ENCODE results near the gene SERTAD2. TPM values are rescaled to one million over a fixed set of nuclear protein-coding genes. Genes with fewer than 3 reads are reported as not detected.
A peak's percentile ranks its signal among the peaks of the same experiment; 100 is the strongest.

Gene SERTAD2
- total RNA-seq, 1 experiment from 2014 or later: 17.3 TPM

DNA sequence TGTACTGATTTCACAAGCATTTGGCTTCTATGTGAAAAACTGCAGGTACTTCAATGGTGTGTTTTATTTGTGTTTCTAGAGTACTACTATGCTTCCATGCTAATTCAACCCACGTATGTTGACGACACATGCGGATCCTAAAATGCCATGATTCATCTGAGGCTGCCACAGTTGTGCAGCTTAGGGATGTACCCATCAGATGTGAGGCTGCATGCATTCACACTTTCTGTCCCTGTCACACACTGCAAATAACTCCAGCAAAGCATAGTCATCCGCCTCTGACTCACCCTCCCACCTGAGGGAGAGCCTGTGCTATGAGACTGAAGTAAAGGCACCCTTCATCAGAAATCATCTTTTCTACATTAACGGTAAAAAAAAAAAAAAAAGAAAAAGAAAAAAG, 22.1 kb upstream of the SERTAD2 start:
- peak; percentile 72 for DNase-seq (ENCODE audit: low read depth)

DNA sequence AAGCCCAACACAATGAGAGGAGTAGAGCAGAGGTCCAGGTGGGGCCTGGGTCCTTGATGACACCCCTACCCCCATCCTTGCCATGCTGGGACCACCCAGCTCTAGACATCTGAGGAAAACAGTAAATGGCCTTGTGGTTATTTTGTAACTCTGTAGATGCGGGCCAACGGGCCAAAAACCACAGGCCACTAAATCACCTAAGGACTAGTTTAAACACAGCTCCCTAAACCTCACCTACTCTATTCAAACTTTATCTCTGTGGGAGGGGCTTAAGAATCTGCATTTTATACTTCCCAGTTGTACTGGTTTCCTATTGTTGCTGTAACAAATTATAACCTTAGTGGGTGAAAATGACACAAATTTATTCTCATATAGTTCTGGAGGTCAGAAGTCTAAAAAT, 19.0 kb upstream of the SERTAD2 start:
- no peak for DNase-seq (ENCODE audit: low read depth)

DNA sequence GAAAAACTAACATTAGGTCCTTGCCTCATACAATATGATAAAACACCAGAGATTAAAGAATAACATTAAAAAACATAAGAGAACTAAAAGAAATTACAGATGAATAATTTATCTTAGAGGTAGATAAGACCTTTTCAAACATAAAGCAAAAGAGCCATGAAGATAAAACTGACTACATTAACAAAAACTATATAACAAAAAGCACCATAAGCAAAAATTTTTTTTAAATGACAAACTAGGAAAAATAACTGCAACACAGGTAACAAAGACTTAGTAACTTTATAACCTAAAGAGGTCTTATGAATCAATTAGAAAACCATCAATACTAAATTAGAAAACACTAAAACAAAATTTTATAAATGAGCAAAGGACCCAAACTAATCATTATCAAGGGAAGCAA, 16.3 kb upstream of the SERTAD2 start:
- no peak for DNase-seq (ENCODE audit: low read depth)

DNA sequence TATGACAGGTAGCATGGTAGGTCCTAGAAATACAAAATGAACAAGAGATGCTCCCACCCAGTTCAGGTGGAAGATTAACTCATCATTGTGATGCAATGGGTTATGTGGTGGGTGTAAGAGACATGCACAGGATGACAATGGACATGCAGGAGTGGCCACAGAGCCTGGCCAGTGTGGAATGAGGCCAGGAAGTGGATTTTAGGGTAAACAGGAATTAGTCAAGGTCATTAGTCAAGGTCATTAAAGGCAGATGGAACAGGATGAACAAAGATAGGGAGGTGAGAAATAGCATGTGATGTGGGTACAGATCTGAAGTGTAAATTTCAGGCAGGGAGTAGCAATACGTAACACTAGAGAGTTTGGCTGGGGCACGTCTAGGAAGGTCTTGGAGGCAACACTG, 15.6 kb upstream of the SERTAD2 start:
- no peak for DNase-seq (ENCODE audit: low read depth)

DNA sequence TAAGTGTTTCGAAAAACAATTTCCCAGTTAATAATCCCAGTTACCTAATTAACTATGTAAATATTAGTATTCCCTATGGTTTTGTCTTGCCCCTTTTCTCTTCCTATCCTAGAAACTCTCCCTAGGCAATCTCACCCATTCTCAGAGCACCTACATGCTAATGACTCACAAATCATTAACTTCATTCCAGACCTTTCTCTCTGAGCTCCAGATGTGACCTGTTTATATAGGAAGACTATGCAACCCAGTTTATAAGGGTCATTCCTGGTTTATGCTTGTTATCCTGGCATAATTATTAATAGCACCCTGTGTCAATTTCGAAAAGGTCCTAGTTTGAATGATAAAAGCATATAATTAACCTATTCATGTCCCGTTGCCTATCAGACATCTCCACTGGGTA, 14.8 kb upstream of the SERTAD2 start:
- DNase-seq (ENCODE audit: low read depth): no peak

DNA sequence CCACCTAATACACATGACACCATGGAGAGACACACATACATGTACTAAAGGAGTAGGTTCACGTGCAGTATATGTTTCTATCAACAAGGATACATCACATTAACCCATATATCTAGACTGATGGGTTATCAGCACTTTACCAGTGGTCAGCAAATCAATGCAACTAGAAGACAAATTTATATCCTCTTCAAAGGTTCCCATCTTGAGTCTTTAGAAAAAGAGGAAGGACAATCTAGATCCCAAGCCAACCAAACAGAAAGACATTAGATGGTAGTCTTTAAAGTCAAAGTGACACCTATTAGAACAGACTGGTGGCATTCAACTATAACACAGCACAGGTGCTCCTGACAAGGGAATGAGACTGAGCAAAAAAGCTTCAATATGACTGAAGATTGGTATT, 13.8 kb upstream of the SERTAD2 start:
- DNase-seq (ENCODE audit: low read depth): no peak

DNA sequence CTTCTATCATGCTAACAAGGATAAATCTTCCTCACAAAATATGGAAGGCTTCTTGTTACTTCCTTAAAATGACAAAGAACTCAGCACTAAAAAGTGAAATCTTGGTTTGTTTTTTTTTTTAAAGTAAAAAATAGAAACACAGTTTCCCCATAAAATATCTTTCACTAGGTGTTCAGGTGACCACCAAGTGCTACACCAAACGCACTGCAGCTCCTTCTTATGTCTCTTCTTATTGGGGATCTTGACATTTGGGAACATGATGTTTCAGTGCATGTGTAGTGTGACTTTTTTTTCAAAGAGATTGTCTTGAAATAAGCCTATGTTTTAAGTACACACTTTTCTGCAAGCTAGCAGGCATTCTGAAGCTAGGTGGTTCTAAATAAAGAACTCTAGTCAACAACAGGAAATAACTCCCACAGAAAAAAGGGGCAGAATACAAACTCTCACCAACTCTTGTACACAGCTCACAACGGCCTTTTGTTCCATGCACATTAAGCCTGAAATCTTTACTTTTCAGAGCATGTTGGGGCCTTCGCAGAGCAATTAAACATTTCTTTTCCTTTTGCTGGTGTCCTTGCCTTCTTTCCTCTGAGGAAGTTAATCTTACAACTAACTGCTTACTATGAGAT, 13.2 kb upstream of the SERTAD2 start:
- DNase-seq (ENCODE audit: low read depth): no peak

DNA sequence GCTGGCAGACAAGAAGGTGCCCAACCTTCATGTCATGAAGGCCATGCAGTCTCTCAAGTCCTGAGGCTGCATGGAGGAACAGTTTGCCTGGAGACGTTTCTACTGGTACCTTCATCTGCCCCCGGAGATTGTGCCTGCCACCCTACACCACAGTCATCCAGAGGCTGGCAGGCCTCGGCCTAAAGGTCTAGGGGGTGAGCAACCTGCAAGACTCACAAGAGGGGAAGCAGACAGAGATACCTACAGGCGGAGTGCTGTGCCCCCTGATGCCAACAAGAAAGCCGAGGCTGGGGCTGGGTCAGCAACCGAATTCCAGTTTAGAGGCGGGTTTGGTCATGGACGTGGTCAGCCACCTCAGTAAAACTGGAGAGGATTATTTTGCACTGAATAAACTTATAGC, 12.0 kb upstream of the SERTAD2 start:
- no peak for DNase-seq (ENCODE audit: low read depth)

DNA sequence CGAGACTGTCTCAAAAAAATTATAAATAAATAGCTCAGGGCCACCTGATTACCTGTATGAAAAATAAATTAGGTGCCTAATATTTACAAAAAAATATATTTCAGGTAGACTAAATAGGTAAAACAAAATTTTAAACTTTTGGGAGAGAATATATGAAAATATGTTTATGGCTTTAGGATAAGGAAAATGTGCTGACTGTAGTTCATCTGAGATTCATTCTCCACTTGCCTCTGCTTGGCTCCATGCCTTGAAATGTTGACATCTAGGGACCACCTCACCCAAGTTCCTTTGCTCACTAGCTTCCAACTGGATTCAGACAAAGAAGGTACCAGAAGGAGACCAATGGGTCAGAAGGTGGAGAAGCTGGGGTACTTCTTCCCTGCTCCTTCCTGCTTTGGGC, 9.7 kb upstream of the SERTAD2 start:
- no peak for DNase-seq (ENCODE audit: low read depth)

DNA sequence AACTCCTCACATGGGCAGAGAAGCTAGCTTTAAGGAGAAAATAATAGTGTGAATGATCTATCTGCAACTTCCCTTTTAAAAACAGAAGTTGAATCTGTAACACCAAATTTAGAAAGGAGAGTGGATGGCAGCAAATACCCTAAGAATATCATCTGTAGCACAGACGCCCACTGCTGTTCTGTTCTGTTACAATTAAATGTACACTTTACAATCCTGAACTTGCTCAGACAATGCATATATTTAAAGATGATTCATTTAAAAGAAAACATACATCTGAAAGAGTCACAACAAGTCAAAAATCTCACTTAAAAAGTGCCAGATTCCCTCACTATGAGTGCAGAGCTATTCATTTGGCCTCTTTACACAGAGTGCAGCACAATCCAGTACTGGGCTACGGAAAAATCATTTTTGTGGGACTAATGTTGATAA, 8.0 kb upstream of the SERTAD2 start:
- no peak for DNase-seq (ENCODE audit: low read depth)

DNA sequence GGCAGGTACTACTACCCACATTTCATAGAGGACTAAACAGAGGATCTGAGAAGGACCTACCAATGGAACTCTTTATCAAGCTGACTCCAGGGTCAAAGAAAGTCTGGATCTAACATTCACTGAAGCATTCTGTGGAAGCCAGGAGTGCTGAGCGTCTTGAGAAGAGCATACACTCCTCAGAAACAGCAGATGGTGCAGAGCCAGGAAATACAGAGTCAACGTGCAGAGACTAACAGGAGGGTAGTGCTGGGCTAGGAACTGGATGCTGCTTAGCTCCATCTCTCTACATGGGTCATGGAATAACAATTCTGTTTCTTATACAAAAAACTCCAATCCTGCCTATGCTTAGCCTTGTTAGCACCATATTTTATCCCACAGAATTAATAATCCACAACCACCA, 5.5 kb upstream of the SERTAD2 start:
- no peak for DNase-seq (ENCODE audit: low read depth)

DNA sequence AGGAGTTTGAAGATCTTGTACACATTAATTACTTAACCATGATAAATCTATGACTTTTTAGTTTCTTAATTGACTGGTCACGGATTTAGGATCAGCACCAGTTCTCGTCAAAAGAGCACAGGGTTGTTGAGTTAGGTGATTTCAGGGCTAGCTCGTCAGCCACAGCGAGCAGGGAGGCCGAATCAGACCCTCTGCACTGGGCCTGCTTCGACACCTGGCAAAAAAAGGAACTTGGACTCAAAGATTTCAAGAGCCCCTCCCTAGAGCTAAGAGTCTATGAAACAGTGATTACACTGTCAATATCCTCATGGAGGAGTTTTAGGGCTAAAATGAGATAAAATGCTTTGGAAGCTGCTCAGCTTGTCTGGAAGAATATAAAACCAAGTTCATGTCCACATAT, 4.6 kb upstream of the SERTAD2 start:
- DNase-seq (ENCODE audit: low read depth): no peak

DNA sequence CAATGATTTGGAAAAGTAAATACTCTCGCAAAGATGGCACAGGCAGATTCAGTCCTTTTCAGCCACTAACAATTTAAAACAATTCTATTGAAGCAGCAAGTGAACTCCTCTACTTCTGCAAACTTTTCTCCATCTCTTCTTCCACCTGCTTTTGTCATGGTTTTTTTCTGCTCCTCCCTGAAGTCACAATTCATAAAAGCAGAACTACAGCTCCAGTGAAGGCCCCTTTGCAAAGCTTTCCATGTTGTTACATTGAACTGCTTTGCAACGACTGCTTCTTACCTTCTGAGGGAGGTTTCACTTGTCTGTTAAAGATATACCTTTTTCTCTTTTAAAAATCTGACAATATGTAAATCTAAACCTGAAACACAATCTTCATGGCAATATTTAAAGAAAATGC, 3.7 kb upstream of the SERTAD2 start:
- no peak for DNase-seq (ENCODE audit: low read depth)

DNA sequence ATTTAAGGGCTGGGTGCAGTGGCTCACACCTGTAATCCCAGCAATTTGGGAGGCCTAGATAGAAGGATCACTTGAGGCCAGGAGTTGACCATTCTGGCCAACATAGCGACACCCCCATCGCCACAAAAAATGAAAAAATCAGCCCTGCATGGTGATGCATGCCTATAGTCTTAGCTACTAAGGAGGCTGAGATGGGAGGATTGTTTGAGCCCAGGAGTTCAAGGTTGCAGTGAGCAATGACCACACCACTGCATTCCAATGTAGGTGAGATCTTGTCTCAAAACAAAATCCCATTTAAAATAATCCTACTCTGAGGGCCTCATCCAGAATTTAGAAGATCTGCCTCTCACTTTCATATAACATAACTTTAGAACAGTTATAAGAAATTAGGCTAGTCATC, 2.7 kb upstream of the SERTAD2 start:
- no peak for DNase-seq (ENCODE audit: low read depth)

DNA sequence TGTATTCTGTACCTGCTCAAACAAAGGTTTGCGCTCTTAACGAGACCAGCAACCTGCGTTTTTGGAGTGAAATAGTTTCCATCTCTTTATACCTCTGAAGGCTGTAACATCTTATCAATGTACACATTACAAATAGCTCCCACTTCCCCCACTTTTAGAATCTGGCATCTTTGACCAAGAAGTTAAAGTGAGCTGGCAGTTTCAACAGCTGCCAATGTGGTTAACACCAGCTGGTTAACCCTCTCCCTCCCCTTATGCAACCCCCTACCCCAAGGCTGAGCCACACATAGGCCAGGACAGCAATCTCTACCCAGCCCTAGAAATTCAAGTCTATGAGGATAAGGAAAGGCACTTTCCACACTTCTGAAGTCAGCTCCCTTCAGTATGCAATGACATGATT, 2.2 kb upstream of the SERTAD2 start:
- DNase-seq (ENCODE audit: low read depth): peak; percentile 86

DNA sequence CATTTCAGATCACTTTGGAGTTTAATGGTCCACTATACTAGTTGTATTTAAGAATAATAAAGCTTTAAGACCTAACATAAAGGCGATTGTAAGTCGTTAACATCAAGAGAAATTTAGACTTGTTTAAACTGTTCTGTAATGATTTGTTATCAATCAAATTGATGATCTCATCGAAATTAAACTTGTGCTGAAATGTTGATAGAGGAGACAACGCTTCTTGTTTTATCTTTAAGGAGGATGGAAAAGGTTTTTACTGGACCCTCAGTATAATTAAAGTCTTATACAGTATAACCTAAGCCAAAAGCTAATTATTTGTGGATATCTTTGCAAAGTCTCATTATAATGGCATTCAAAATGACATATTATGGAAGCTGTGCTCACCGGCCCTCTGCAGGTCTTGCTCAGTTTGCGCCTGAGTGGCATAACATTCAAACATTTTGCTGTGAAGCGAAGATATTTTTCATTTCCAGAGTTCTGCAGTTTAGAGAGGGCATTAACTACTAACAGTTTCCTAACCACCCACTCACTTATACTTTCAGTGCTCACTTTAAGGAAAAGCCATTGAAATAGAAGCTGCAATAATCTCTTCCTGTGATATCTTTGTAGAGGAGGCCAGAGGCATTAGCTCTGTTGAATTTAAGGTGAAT, 1.4 kb upstream of the SERTAD2 start:
- peak; percentile 51 for DNase-seq (ENCODE audit: low read depth)

DNA sequence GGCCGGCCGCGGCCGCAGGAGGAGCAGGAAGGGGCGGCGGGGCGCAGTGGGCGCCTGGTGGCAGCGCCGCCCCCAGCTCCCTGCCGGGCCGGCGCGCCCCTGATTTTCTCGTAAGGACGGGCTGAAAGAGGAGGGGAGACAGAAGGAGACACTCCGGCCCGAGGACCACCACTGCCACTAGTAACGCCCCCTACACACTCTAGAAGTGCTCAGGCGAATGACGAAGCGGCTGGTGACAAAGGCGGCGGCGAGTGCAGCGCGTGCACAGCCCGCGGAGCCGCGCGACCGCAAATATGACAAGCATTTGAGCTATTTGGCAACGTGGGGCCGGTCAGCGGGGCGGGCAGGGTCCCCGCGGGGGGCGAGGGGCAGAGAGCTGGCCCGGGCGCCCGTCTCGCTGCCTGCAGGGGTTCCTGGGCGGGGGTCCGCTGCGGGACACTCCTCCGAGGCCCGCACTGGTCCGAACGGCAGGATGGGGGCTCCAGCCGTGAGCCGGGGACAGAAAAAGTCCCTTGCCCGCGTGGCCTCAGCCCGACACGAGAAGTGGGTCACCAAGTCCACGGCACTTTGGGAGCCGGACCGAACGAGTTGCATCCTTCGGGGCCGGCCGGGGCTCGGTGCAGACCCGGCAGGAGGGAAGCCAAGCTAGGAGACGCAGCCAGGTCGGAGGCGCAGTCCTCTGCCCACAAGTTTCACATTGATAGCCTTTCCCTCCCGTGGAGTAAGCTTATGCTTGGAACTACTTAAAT, 524 bp upstream of the SERTAD2 start:
- DNase-seq (ENCODE audit: low read depth): peak; percentile 90

DNA sequence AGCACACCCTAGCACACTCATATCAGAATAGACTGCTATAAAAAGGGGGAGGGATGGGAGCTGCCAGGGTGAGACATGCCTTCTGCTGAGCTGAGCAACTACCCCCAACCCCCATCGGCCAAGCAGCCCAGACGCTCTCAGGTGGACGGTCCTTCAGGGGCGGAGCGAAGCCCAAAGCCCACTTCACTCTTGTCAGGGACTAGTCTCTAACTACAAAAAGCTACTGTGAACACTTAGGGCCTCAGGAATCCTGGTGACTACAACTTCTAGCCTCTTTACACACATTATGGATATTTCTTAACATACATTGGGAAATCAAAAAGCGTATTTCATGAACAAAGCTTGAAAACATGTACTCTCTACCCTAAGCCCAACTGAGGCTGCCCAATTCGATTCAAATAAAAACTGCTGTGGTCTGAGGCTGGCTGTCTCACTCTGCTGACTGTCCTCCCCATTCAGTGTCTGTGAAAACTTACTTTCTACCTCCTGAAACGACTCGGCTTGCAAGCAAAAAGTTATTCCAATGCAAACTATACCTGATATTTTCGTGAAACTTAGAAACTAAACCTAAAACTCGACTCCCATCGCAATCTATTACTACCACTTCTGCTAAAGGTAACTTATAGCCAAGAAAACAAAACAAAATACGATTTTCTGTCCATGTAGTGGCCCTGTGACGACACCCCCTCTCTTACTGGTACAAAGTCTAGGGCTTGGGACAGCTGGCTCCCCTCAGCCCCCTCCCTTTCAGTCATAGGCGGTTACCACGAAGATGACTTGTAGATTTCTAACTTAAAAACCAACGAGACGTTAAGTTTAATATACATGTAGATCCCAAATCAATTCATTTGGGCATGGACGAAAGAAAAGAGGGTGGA, 1.2 kb downstream of the SERTAD2 start:
- DNase-seq (ENCODE audit: low read depth): peak; percentile 57

DNA sequence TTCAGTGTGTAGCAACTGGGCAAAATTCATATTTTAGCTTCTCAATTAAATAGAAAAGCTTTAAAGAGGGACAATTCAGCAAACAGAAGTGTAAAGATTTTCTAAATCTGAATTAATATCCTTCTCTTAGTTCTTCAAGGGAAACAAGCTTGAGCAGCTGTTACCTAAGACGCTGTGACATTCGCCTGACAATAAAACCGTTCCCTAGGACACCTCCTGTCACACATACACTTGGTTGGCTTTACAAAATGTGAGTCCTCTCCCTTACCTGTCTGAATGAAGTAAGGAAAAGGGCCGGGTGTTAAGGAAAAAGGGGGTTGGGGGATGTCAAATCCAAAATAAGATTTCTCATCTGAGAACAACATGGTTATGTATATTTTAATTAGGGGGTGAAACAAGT, 2.1 kb downstream of the SERTAD2 start:
- DNase-seq (ENCODE audit: low read depth): no peak

DNA sequence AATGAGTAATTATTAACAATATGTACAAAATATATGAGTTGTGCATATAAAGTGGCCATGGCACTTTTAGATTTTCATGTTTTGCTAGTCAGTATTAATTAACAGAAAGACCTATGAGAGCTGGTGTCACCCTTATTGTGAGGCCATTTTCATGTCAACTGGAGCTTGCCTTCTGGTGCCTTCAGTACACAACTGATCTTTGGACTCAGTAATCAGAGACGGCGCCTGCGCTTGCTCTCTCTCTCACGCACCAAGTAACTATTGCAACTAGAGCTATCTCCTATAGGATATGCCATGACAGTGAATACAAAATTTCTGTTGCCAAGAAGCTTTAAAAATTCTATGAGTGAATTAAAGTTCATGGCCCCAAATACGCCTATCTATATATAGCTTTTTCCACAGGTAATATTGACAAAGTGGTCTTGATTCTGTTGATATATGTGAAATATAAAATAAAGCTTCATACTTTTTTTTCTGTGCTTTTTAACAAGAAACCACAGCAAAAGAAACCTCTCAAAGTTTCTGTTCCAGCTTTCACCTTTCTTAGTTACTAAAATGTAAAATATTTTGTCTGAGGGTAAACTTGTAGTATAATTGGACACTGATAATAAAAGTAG, 2.9 kb downstream of the SERTAD2 start:
- DNase-seq (ENCODE audit: low read depth): no peak

DNA sequence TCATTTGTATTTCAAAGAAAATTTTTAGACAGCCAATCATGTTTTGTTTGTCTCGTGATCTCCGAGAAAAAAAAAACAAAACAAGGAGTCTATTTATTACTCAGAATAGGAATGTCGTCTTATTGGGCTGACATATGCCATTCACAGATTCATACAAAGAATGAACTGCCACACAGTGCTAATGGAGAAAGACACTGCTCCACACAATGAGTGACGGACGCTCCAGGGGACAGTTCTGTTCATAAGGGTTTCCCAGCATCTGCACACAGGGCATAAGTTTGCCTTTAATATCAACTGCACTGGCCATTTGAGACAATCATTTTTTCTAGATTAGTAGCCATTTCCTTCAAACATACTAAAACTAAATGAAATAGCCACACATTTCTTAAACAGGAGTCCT, 3.4 kb downstream of the SERTAD2 start:
- DNase-seq (ENCODE audit: low read depth): no peak

DNA sequence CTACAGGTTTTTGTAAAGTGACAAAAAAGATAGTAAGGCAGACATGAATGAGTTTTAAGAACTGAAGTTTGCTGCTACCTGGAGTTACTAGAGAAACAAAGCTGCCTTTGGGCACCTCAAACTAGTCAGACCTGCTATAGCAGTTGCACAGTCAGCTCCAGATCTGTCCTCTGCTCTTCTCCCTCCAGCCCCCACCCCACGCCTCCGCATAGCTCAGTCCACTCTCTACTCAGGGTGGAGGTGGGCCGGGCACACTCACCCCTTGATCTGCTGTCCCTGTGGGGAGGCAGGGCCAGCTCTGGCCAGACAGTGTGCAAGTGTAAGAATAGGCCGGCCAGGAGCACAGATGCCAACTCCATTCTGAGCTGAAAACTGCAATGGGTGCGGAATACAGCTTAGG, 4.1 kb downstream of the SERTAD2 start:
- DNase-seq (ENCODE audit: low read depth): no peak
